ENCODE data around the gene MED9. TPM values are rescaled to one million over a fixed set of nuclear protein-coding genes. Genes with fewer than 3 reads are reported as not detected.

MED9 gene
- total RNA-seq, 1 experiment from 2014 or later, result 28.3 TPM

DNA sequence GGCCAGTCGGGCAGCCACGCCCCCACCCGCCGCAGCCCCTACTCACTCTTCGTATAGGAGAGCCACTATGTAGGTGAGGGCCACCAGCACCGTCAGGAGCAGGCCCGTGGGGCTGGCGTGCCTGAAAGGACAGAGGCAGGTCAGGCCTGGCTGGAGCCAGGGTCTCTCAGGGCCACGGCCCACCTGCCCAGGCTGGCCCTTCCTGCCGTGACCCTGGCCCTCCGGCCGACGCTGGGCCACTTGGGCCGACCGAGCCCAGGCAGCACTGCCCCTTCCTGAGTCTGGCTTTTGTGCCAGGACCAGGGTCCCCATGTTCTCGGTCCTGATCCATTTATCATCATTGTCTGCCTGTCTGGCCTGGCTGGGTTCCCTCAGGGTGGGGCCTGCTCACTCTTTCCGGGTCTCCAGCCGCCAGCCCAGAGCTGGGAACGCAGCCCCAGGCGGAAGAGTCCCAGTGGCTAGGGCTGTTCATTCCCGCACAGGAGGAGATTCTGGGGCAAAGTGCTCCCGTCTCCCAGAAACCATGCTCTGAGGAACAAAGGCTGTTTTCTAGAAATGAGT, 29.5 kb downstream of the MED9 start:
- Histone ChIP-seq H3K79me2 (ENCODE audit: low read length) (no peaks in the 10 kb centered on the region), H3K9me2 (replicated peaks; ENCODE audit: low read length) (no peaks in the 10 kb centered on the region), H3K36me3 (ENCODE audit: low read depth, low read length) (no peaks in the 10 kb centered on the region), H3K9ac (ENCODE audit: low read length) (no peak overlapping the region), H3K4me2 (ENCODE audit: low read length) (no peak overlapping the region), H3K27me3 (ENCODE audit: low read length) (no peaks in the 10 kb centered on the region), H2AFZ (ENCODE audit: low read length) (no peak overlapping the region), H3F3A (ENCODE audit: low read length, unreplicated experiment) (no peaks in the 10 kb centered on the region), H3K27ac (ENCODE audit: low read length) (no peak overlapping the region), H3K9me3 (ENCODE audit: low read length) (no peaks in the 10 kb centered on the region), H3K4me1 (ENCODE audit: insufficient read depth, low read length) (peaks cover 12% of the 10 kb centered on the region), H4K20me1 (ENCODE audit: low read length) (no peaks in the 10 kb centered on the region), H3K4me3 (ENCODE audit: low read length) (no peak overlapping the region)
- CTCF ChIA-PET, result no interaction called here
- intact Hi-C loops (cut with micrococcal nuclease), result no loop called here
- TF ChIP-seq EZH2 (IDR thresholded peaks at IDR 0.05; ENCODE audit: low read length, unreplicated experiment) (no peak), EZH2phosphoT487 (IDR thresholded peaks at IDR 0.05; ENCODE audit: borderline replicate concordance, low read length) (no peak), CTCF (conservative IDR thresholded peaks at IDR 0.05; ENCODE audit: low read depth, low read length) (no peak)
- POLR2A ChIA-PET (ENCODE audit: unreplicated experiment), result no interaction called here
- DNase-seq, result no peak
- no peak for ATAC-seq
- no TSS peak for BruUV-seq (replicated peaks)

DNA sequence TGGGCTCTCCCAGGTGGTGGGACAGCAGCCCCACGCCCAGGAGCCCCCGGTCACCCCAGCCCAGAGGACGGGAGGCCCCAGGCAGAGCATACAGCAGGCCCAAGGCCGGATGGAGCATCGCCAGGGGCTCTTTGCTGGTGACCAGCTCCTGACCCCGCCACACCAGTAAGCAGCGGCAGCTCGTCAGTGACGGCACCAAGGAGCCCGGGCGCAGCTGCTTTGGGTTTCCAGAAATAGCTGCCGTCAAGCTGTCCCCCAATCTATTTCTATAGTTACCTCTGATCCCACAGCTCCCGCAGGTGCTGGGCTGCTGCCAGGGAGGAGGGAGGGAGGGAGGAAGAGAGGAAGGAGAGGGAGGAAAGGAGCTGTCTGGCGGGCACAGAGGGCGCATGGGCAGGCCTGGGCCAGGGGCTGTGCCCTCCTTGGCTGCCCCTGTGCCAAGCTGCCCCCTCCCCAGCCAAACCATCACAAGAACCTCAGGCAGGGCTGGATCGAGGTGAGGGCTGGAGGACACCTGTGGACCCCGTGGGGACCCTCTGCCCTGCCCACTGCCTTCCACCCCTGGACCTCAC, 30.2 kb downstream of the MED9 start:
- Histone ChIP-seq H3K9ac (ENCODE audit: low read length) (no peak overlapping the region), H3K36me3 (ENCODE audit: low read depth, low read length) (no peaks in the 10 kb centered on the region), H2AFZ (ENCODE audit: low read length) (no peak overlapping the region), H3K27ac (ENCODE audit: low read length) (no peak overlapping the region), H4K20me1 (ENCODE audit: low read length) (no peaks in the 10 kb centered on the region), H3K9me2 (replicated peaks; ENCODE audit: low read length) (no peaks in the 10 kb centered on the region), H3K4me3 (ENCODE audit: low read length) (no peak overlapping the region), H3K79me2 (ENCODE audit: low read length) (no peaks in the 10 kb centered on the region), H3F3A (ENCODE audit: low read length, unreplicated experiment) (no peaks in the 10 kb centered on the region), H3K9me3 (ENCODE audit: low read length) (no peaks in the 10 kb centered on the region), H3K4me2 (ENCODE audit: low read length) (no peak overlapping the region), H3K4me1 (ENCODE audit: insufficient read depth, low read length) (peaks cover 19% of the 10 kb centered on the region), H3K27me3 (ENCODE audit: low read length) (no peaks in the 10 kb centered on the region)
- TF ChIP-seq EZH2phosphoT487 (IDR thresholded peaks at IDR 0.05; ENCODE audit: borderline replicate concordance, low read length) (no peak), CTCF (conservative IDR thresholded peaks at IDR 0.05; ENCODE audit: low read depth, low read length) (no peak), EZH2 (IDR thresholded peaks at IDR 0.05; ENCODE audit: low read length, unreplicated experiment) (no peak)
- ChIA-PET CTCF (no interaction called here), POLR2A (ENCODE audit: unreplicated experiment) (no interaction called here)
- intact Hi-C loops (cut with micrococcal nuclease), result no loop called here
- no peak for DNase-seq
- no TSS peak for BruUV-seq (replicated peaks)
- ATAC-seq, result no peak

DNA sequence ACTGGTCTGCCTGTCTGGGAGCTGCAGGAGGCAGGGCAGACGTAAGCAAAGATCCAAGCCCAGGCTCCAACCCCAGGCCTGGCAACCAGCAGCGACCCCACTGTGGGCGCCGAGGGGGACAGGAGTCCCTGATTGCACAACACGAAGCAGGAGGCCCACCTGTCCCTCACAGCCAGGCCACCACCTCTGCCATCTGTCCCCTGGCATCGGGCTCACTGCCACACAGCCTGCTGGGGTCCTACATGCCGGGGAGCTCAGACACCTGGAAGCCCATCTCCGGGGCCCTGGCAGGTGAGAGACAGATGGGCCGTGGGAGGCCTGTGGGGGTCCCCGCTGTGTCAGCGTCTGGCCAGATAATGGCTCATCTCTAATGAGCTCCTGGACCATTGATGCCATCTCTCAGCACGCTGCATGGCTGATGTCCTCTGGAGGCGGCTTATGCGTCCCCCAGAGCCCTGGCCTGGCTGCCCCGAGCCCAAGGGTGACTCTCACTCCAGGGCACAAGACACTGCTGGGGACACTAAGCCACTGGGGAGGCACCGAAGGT, 30.7 kb downstream of the MED9 start:
- Histone ChIP-seq H3F3A (ENCODE audit: low read length, unreplicated experiment) (no peaks in the 10 kb centered on the region), H3K4me2 (ENCODE audit: low read length) (no peak overlapping the region), H3K9ac (ENCODE audit: low read length) (no peak overlapping the region), H3K36me3 (ENCODE audit: low read depth, low read length) (no peaks in the 10 kb centered on the region), H3K4me1 (ENCODE audit: insufficient read depth, low read length) (peaks cover 24% of the 10 kb centered on the region), H3K9me3 (ENCODE audit: low read length) (no peaks in the 10 kb centered on the region), H2AFZ (ENCODE audit: low read length) (no peak overlapping the region), H4K20me1 (ENCODE audit: low read length) (peaks cover 5% of the 10 kb centered on the region; the same call in 1 of the 2 replicates), H3K27ac (ENCODE audit: low read length) (no peak overlapping the region), H3K9me2 (replicated peaks; ENCODE audit: low read length) (no peaks in the 10 kb centered on the region), H3K79me2 (ENCODE audit: low read length) (no peaks in the 10 kb centered on the region), H3K4me3 (ENCODE audit: low read length) (no peak overlapping the region), H3K27me3 (ENCODE audit: low read length) (no peaks in the 10 kb centered on the region)
- BruUV-seq (replicated peaks), result no TSS peak
- ATAC-seq (no peak), DNase-seq (no peak)
- ChIA-PET POLR2A (ENCODE audit: unreplicated experiment) (no interaction called here), CTCF (no interaction called here)
- intact Hi-C loops (cut with micrococcal nuclease), result no loop called here
- no peak for TF ChIP-seq EZH2 (IDR thresholded peaks at IDR 0.05; ENCODE audit: low read length, unreplicated experiment)
- TF ChIP-seq CTCF (conservative IDR thresholded peaks at IDR 0.05; ENCODE audit: low read depth, low read length), result no peak
- TF ChIP-seq EZH2phosphoT487 (IDR thresholded peaks at IDR 0.05; ENCODE audit: borderline replicate concordance, low read length), result no peak

Measured in PC-3 (cell line).